NCI-H146 treated with DMSO at 0.1 percent for 48 hours (cell line): Measurements from ENCODE around the gene DNM1.
"Not testable (repeated sequence)": the region's sequence is repeated elsewhere in the genome, so short reads cannot be mapped to it uniquely, and the experiment has no call there.

Source experiments
- DNase-seq: peaks from one replicate; lab custom pipeline; 2025; ENCODE audit not compliant: unreplicated experiment; lab: John Stamatoyannopoulos, UW

The DNM1 gene

DNA sequence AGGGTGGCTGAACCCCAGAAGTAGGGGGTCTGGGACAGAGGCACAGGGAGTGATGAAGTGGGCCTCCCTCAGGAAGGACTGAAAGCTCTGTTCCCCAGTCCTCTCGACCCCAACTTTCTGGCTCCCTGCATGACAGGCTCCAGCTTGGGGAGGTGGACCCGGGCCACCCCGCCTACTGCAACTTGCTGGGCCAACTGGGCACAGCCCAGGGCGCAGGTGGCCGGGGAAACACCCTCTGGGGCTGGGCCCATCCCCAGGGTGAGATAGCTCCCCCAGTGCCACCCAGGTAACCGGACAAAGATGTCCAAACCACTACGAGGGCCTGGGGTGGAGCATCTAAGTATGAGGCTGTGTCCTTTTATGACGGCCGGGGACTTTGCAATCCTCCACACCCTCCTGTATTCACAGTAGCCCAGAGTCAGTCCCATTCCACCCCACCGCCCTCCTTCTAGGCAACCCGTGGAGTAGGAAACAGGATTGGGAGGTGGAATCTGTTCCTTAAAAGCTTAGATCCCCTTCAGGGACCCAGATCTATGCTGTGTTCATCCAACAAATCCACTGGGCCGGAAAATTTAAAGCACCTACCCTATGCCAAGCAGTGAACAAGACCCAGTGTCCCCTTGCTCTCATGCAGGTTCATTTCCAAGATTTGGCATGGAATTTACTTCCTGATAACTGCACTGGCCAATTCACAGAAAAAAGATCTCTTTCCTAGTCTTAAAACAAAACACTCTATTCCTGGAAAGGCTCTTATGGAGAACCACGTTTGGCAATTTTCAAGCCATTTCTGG, 19.9 kb downstream of the DNM1 start:
- DNase-seq = no peak

DNA sequence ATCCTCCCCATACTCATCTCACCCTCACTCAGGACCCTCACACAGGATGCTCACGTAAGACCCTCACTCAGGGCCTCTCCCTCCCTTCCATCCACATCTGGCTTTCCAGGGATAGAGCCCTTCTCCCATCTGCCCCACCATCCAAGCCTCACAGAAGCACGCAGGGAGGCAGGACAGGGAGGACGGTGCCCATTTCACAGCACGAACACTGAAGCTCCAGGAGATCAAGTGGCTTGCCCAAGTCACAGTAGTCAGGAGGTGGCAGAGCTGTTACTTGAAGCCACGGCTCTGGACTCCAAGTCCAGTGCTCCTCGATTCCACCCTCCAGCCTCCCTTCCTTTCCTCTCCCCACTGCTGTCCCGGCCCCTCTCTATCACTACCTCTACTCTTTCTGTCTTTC, 21.7 kb downstream of the DNM1 start:
- DNase-seq = no peak

DNA sequence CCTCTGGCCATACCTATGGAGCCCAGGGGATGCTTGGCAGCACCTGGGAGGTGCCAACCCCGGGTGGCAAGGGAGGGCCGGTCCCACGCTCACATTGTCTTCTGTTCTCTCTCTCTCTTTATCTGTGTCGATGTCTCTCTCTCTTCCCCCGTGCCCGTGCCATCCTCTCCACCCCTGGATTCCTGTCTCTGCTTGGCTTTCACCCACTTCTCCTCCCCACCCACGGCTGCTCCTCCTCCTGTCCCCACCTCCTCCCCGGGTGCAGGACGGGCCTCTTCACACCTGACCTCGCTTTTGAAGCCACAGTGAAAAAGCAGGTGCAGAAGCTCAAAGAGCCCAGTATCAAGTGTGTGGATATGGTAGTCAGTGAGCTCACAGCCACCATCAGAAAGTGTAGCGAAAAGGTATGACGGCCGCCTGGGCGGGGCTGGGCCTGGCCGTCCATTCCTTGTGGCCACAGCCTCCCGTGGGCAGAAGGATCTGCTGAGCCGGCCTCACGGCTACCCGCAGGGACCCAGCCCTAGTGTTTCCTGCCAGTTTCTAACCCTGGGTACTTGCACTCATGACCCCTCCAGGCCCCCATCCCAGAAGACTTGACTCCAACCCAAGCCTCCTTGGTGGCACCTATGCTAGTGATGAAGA, 22.7 kb downstream of the DNM1 start:
- DNase-seq = no peak

DNA sequence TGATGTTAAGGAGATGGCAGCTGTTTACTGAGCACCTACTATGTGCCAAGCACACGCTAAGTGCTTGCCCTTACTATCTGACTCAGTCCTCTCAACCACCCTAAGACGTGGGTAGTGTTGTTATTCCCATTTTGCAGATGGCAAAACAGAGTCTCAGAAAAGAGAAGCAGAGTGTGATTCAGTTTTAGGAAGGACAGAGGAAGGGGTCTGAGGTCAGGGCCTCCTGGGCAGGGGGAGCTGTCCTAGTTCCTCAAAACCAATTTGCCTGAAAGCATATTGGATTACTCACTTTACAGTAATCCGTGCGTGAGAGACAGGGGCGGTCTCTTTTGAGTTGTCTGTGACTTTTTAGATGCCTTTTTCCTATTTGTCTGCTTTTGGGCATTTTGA, 23.2 kb downstream of the DNM1 start:
- no peak for DNase-seq

DNA sequence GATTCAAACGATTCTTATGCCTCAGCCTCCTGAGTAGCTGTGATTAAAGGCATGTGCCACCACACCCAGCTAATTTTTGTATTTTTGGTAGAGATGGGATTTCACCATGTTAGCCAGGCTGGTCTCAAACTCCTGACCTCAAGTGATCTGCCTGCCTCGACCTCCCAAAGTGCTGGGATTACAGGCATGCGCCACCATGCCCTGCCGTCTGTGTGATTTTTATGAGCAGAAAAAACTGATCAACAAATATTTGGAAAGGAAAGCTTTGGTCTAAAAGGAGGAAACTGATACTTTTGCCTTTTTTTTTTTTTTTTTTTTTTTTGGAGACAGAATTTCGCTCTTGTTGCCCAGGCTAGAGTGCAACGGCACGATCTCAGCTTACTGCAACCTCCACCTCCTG, 27.7 kb downstream of the DNM1 start:
- DNase-seq = not testable (repeated sequence)

DNA sequence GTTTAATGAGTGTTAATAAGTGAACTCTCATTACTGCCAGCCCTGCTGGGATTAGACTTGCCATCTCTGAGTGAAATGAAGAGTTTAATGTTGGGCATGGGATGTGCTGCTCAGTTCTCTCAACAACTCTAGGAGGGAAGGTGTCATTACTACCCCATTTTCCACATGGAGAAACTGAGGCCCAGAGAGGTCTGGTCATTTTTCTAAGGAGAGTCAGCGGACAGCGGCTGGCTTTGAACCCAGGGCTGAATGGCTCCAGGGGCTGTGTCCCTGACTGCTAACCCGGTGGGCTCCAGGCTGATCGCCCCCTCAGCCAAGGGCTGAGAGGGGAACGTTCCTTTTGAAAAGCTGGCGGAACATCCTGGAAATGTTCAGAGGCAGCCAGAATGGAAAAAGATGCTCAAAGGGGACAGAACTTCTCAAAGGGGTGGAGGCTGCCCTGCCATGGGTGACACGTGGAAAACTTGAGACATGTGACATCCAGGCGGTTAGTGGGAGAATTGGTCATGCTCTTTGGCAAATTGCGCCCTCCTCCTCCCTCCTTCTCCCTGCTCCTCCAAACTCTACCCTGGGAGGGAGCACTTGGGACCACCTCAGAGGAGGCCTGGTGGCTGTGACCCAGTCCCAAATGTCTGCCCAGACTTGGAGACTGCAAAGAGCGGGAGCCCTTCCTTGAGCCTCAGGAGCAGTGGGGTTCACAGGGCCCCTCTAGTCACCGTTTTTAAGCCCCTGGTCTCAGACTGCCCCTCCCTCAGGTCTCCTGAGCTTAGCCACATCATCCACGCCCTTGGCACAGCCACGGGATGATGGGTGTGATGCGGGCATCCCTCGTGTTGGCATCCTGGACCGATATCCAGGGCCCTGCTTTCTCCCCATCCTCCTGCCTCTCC, 28.7 kb downstream of the DNM1 start:
- no peak for DNase-seq

DNA sequence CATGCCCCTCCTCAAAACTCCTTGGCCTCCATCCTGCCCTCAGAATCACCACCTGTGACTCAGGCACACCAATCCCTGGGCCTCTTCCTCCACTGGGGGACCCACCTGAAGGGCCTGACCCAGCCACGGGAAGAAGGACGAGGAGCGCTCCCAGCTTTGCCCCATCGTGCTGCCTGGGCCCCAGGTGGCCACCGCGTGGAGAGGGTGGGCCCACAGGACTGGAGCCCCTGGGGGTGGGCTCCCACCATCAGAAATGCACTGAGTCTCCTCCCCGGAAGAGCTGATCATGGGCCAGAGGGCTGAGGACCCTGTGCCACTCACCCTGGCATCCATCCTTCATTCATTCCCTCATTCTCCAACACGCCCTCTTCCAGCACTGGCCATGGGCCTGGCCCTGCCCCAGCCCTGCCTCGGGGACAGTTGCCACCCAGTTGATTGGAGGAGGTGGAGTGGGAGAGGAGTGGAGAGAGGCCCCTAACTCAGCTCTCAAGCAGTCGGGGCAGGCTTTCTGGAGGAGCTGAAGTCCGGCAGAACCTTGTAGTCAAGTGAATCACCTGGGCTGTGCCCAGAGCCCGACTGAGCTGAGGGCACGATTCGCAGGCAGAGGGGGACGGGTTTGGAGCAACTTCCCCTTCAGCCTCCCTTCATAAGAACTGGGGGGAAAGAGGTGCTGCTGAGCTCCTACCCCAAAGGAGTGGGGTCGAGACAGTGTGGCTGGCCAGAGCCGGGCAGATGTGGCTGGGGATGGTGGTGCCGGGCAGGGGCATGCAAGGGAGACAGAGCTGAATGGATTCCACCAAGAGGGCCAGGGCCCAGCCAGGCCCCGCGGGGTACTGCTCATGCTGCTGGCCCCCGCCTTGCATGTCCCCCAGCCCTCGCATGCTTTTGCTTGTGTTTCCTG, 29.6 kb downstream of the DNM1 start:
- DNase-seq = no peak

DNA sequence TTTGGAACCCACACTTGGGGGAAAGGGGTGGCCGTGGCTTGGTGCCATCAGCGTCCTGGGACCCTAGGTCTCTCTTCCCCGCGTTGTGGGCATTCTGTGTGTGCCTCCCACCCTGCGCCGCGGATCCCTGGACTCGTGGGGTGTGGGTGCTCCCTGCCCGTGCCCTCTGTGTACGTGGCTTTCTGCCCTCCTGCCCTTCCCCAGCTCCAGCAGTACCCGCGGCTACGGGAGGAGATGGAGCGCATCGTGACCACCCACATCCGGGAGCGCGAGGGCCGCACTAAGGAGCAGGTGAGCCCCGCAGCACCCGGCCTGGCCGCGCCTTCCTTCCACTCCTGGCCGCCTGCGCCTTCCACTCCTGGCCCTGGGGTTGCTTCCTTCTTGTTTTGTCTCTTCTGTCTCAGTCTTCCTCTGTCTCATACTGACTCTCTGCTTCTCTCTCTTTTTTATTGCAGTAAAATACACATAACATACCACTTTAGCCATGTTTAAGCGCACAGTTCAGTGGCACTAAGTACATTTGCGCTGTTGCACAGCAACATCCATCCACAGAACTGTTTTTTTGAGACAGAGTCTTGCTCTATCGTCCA, 30.7 kb downstream of the DNM1 start:
- no peak for DNase-seq

DNA sequence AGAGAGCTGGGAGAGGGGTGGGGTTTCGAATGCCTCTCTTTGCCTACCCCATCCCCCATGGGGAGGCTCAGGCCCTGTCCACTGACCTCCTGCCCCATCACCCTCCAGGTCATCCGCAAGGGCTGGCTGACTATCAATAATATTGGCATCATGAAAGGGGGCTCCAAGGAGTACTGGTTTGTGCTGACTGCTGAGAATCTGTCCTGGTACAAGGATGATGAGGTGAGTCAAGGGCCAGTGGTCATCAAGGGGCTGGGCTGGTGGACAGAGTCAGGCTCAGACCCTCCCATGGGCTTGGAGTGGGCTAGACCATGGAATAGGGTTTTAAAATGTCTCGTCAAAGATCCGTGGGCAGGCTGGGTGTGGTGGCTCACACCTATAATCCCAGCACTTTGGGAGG, 38.9 kb downstream of the DNM1 start:
- DNase-seq = no peak

DNA sequence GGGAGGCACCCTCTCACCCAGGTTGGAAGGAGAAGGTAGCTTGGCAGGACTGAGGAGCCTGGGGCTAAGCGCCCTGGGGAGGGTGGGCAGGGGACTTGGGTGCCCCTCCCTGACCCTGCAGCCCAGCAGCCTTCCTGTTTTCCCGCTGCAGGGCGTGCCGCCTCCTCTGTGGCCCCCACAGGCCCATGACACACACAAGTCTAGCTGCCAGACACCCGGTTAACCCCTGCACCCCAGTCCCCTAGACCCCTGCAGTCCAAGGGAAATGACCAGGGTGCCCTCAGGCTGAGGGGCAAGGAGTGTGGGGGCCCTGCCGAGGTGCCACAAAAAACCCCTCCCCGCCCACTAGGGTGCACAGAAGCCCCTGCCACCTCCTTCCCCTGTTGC, 39.6 kb downstream of the DNM1 start:
- no peak for DNase-seq

DNA sequence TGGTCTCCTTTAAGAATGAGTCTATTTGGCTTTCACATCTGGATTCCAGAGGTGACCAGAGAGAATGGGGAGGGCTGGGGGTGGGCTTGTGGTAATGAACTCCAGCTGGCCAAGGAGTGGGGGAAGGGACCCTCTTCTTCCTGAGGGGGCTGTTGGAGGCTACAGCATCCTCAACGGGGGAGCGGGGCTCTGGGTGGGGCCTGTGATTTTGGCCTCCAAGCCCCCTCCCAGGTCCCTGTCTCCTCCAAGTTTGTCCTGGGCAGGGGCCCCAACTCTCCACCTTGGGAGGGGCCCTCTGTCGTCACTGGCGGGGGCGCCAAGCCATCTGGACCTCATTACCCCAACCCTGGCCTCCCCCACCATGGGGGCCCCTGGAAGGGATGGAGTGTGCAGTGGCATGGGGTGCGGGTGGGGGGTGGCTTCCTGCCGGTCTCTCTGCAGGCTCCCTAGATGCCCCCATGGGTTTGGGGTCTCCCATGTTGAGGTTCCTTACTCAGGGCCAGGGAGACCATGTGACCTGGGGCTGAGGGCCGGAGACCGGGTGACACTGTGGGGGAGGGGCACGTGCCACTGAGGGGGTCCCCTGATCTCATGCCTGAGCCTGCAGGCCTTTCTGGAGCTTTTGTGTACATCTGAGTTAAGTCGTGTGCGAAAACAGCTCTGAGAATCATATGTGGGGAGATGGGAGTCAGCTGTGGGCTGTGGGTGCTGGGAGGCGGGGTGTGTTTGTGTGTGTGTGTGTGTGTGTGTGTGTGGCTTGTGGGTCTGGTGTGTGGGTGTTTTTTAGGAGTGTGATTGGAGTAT, 40.2 kb downstream of the DNM1 start:
- DNase-seq = no peak

DNA sequence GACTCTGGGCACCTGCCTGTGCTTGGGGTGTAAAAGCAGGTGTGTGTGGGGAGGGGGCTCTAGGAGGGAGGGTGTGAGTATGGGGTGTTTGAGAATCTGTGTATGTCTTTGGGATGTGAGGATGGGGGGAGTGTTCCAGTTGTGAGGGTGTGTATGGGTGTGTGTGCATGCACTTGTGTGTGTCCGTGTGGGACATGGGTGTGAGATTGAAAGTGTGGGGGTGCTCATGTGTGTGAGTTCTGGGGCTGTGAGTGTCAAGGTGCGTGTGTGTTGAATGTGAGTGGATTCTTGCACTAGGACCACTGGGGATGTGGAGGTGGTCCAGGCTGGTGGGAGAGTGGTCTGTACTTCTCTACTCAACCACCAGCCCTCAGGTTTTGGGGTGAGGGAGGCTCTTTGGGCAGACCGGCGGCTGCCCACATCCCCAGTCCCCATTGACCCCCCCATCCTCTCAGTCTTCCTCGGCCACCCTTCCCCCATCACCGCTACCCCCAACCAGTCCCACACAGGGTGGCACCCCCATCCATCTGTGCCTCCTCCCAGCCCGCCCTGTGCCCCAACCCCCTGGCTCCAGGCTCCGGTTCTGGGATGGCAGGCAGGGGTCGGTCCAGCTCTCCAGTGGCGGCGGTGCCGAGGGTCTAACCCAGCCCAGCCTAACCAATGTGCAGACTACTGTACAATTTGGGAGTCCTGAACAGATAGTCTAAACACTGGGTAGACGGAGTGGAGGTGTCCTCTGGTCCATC, 41.1 kb downstream of the DNM1 start:
- no peak for DNase-seq

DNA sequence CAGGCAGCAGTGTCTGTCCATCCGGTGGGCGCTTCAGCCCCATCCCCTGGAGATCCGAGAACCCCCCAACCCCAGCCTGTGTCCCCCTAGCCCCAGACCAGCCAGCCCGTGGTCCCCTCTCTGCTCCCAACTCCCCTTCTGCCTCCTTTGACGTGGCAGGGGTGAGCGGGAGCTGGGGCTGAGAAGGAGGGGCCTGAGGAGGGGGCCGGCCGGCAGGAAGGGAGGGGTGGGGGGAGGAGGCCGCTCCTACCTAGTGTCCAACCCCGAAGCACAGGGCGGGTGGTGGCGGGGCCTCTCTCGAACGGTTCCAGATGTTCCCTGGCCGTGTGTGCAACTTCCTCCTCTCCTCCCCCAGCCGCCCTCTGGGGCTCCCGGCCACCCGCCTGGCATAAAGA, 41.7 kb downstream of the DNM1 start:
- DNase-seq = no peak

DNA sequence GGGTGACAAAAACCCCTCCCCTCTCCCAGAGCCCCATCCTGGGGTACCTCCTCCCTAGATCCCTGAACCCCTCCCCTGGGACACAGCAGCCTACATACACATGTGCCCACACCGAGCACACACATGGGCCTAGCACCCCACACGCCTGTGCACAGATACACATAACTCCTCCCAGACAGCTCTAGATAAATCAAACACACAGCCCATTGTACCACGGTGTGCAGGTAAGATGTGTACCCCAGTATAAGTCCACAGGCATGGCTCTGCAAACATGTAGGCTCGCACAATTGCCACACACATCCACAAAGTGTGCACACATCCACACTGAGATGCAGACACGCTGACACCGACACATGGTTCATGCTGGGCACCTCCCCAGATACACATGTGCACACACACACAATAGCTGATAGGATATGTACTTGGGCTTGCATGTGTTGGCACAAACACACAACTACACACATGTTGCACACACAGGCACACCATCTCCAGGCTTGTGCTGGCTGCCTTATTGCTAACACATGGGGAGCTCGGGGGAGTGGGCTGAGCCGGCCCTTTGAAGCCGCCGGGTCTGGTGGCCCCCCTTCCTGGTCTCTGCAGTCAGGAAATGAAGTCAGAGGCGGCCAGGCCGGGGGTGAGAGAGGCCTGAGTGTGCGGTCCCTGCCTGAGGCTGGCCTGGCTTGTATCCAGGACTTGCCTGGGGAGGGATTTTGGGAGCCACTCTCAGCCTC, 42.4 kb downstream of the DNM1 start:
- no peak for DNase-seq

DNA sequence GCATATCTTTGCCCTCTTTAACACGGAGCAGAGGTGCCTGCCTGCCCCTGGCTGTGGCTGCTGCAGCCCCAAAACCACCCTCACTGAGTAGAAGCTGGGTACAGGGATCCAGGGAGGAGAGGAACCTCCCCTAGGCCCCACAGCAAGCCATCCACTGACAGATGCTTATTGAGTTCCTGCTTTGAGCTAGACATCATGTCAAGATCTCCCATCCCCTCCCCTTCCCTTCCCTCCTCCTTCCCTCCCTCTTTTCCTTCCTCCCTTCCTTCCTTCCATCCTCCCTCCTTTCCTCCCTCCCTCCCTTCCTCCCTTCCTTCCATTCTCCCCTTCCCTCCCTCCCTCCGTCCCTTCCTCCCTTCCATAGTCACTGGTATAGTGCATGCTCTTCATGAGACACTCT, 43.3 kb downstream of the DNM1 start:
- DNase-seq = no peak

DNA sequence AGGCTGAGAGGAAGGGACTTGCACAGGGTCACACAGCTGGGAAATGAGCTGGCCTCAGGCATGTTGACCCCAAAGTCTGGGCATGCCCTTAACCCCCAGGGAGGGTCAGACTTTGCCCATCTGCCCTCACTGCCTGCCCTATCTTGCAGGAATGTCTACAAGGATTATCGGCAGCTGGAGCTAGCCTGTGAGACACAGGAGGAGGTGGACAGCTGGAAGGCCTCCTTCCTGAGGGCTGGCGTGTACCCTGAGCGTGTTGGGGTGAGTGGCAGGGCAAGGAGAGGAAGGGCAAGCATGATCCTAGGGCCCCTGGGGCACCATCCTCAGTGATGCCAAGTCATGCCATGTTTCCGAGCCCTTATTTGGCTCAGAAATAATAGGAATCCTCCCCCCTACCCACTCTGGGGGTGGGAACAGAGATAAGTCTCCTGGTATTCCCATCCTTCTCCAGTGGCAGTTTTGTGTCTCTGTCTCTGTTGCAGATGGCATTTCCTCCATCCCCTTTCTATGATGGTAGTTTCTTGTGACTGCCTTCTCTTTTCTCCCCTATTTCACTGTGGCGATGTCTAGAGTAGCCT, 44.1 kb downstream of the DNM1 start:
- DNase-seq = no peak

DNA sequence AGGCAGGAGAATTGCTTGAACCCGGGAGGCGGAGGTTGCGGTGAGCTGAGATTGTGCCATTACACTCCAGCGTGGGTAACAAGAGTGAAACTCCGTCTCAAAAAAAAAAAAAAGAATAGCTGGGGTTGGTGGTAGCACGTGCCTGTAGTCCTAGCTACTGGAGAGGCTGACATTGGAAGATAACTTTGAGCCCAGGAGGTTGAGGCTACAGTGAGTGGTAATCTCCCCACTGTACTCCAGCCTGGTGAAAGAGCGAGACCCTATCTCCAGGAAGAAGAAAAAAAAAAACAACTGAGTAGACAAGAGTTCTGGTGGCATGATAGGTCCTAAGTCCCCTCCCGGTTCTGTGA, 46.4 kb downstream of the DNM1 start:
- DNase-seq = no peak
